GM19397 (cell line): ENCODE results near the gene WFS1.

Source experiments
- ATAC-seq: cut with Tn5 transposase; IDR thresholded peaks from one replicate; pipeline ENCODE4 v1.9.1; 2021; ENCODE audit warnings: mild to moderate bottlenecking, moderate library complexity; ENCODE audit not compliant: unreplicated experiment

Gene WFS1

DNA sequence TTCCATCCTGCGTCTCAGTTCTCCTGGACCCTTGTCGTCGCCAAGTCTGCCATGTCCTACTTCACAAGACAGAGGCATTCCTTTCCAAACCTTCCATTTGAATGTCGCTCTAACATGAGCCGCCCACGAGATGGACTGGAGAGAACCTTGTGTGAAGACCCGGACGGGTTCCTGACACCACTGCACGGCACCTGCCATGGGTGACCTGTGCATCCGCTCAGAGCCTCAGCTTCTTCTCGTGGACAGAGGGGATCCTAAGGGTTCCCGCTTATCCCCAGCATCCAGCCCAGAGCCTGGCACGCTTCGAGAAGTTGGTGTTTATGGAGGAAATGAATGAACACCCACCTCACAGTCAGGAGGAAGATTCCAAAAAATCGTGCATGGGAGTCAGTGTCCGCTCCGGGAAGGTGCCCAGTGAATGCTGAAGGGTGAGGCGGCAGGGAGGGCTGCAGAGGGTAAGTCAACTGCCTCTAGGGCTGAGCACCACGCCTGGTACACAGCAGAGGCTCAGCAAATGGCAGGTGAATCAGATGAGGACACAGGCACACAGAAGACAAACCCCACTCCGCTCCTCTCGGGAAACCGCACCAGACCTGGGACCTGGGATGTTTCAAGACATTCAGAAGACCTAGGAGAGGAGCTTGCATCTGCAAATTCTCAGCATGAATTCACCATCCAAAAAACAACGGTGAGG lies 52.6 kb downstream of the WFS1 start:
- no peak for ATAC-seq

DNA sequence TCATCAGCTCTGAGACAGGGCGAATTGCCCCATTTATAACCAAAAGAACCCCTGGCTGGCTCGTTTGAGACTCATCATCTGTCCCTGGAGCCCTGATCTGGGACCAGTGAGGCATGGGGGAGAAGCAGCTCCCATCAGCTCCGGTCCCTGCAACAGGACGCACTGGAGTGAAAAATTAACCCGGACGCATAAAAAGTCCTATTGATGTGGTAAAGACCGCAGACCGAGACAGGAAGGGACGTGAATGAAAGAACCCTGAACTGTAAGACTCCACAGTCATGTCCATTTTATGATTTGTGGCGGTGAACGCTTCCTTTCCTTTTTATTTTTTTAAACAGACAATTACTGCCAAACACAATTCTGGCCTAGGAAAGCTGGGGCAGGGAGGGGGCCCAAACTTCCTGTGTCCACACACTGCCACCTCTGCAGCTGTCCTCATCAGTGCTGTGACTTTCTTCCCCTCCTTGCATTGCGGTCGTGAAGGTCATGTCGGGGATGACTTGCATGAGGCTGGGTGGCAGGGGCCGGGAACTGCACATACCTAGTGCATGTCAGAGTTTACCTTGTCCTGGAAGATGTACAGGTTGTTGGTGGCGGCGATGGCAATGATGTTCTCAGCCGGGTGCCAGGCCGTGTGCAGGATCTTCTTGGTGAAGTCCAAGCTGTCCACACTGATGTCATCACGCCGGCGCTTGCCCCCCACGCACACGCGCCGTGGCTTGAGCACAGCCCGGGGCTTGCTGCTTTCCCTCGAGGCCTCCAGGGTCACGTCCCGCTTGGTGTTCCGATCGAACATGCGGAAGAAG lies 53.3 kb downstream of the WFS1 start:
- no peak for ATAC-seq

DNA sequence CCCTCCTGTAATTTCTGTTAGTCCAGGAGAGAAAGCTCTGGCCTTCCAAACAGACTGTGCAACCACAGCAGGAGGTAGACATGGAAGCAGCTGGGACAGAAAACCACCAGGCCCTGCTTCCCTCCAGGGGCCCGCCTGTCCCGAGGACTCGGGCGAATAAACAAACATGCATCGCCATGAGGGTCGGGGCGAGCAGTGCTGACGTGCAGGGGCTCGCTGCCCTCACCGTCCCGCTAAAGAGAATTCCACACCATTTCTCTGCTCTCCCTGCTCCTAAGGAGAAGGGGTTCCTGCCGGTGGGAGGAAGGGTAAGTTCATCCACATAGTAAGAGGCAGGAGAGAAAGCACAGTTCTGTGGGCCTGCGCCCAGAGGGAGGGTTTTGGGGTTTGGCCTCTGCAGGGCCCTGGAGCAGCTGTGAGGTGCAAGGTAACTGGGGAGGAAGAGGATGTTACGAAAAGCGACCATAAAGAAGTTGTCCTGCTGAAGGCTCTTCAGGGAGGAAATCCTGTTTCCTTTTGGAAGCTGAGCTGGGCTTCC lies 54.9 kb downstream of the WFS1 start:
- no peak for ATAC-seq

DNA sequence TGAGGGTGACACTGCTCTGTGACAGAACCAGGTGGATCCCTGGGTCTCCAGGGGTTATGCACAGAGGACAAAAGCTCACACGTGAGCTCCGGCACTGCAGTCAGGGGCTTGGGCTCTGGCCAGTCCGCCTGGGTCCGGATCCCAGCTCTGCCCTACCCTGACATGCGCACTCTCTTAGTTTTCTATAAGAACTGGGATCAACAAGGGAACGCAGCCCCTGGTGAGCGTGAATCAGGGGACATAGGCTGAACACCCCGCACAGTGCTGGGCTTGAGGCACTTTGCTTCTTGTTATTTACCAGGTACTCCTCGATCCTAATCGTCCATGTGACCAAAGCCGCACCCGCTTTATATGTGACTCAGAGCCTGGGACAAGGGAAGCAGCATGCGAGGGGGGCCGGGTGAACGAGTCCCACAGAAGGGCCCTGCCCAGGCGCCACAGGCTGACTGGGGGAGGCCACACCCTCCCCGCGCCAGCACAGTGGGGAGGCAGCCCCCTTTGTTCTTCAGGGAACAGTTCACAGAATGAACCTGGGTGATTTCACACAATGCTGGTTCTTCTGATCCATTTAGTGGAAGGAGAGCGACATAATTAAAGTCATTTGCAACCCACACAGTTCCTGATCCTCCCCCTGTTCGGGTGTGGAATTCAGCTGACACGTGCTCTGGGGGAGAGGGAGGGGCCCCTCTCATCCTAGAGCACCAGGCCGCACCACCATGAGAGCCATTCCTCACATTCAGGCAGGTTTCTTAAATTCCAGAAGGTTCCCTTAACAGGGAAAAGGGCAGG lies 55.5 kb downstream of the WFS1 start:
- ATAC-seq, result no peak

DNA sequence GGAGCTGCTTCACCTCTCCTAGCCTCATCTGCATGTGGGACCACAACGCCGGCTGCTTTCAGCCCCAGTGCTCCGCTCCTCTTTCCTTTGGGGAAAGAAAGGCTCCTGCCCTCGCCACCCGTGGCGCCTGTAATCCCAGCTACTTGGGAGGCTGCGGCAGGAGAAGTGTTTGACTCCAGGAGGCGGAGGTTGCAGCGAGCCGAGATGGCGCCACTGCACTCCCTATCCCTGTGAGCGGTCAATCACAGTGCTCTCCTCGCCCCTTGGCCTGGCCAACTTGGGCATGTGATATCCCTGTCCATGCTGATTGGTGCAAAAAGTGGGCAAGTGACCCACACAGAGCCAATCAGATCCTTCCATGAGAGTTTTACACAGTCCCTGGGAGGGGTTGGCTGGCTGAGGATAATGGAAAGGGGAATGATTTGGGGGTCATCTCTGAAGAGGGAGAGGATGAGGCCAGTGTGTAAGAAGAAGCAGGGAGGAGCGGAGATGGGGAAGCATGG lies 56.2 kb downstream of the WFS1 start:
- no peak for ATAC-seq

DNA sequence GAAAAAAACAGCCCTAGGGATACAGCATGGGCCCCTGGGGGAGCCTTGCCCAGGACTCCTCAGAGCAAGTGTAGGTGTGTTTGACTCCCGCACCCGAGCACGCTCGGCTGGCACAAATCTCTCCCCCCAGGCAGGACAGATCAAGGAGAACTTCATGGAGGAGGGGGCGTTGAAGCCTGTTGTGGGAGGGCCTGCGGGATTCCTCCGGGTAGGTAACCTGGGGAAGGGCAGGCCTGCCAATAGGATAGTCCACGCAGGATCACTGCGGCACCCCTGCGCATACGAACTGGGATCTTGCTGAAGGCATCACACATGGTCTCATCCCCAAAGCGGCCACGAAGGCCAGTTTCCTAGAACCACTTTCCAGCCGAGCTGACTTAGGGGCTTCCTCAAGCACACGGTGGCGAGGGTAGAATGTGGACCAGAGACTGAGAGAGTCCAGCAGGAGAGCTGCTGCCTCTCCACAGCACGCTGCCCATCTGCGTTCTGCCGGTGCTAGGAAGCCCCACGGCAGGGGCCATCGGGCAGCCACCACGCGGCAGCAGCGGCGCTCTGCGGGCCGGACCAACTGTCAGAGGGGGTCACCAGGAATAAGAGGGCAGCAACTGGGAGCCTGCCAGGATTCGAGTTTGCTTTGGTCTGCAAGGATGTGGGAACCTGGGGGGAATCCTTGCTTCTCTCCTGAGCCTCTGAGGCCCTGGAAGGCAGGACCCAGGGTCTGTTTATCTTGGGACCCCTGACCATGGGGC lies 56.8 kb downstream of the WFS1 start:
- no peak for ATAC-seq

DNA sequence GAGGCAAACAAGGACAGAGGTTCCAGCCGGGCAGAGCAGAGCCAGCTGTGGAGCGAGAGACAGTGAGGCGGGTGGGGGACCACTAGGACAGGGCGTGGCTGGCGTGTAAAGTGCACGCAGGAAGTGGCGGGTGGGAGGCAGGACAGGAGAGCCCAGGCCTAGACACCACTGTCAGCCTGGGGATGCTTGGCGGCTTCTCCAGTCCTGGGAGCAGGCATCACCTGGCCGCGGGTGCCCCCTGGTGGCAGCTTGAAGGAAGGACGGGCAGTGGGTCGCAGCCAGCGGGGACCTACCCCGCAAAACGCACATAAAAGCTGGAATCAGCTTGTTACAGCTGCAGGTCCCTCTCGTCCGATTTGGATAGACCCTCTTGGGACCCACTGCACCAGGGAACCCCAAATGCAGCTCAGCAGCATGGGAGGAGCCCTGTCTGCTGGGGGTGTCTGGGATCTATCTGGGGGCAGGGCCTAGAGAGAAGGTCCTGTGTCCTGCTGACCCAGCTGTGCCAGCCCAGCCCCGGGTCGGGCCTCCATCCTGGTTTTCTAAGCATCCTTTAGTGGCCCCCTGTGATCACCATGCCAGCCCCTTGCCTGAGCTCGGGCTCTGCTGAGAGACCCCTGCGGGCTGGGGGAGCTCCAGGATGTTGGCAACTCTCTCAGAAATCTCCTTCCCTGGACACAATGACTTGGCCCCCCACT lies 57.7 kb downstream of the WFS1 start:
- peak; percentile 51 for ATAC-seq

DNA sequence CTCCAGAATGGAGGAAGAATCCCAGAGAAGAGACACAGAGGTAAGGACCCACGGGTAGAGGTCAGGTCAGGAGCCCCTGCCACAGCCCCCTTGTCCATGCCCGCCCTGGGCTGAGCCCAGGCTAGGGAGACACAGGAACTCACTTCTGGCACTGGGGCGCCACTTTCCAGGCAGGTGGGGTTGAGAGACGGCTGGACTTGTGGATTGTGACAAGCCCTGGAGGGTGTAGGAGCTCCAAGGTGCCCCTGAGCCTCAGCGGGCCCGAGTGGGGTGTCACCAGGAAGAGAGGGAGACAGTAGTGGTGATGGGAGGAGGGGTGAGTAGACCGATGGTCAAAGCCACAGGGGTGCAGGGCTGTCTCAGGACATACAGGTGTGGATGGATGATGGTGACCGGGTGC lies 58.9 kb downstream of the WFS1 start:
- no peak for ATAC-seq

DNA sequence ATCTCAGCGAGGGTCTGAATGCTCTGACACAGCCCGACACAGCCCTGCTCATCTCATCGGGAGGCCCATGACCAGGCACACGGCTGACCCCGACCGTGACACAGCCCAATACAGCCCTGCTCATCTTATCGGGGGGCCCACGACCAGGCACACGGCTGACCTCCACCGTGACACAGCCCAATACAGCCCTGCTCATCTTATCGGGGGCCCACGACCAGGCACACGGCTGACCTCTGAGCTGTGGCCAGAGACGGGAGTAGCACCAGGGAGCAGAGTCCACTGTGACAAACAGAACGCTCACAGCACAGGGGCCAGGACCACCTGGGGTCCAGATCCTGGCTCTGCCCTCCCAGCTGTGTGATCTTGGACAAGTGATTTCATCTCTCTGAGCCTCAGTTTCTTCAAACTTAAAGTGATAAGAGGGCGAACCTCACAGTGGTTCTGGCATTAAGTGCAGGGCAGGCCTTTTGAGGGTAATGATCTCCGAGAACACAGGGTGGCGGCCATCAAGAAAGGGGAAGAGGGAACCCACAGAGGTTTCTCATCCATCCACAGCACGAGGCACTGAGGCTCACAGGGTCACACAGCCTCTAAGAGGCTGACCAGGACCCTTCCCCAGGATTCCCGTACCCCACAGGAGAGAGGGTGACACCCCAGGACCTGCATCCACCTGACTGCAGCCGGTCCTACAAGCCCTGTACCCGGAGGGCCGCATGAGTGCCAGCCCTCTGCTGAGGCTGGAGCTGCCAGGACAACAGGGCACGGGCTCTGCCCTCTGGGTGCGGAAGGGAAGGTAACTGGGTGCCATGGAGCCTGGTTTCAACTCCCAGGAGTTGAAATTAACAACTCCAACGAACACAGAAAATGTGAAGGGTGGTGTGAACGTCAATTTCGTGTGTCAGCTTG lies 60.1 kb downstream of the WFS1 start:
- no peak for ATAC-seq

DNA sequence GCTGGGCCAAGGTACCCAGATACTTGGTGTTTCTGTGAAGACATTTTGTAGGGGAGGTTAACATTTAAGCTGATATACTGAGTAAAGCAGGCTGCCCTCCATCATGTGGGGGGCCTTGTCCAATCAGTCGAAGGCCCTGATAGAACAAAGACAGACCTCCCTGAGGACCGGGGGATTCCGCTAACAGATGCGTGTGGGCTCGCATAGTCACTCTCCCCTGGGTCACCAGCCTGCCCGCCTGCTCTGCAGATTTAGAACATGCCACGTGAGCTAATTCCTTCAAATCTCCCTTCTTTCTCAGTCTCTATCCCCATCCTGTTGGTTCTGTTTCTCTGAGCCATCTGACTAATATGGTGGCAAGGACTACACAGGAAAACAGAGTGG lies 60.7 kb downstream of the WFS1 start:
- ATAC-seq, result no peak

DNA sequence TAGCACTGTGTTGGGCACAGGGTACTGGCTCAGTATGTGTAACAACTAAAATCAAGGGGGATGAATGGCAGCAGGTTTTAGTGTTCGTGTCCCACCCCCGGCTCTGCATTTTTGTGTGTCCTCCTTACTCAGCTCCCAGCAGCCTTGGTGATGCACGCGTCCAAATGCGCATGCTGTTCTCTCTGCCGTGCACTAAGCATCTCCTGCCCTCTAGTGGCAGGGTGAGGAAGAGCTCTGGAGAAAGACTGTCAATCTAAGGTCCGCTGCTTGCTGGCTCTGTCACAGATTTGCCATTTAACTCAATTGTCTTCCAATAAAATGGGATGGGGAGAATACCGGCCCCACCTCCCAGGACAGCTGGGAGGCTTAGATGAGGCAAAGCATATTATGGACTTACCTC lies 61.4 kb downstream of the WFS1 start:
- ATAC-seq, result no peak

DNA sequence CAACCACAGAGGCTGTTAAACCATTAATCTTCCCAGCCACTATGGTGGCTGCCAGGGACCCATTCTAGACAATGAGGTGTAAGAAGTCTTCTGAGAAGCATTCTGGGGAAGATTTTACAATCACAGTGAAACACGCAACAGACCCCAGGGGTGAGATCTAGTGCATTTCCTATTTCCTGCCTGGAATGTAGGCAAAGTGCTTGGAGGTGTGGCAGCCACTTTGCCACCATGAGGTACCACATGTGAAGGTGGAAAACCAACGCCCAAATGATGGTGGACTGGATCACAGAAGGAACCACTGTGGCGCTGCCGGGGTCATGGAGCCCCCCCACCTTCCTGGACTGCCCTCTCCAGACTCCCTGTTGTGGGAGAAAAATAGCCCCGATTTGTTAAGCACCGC lies 61.8 kb downstream of the WFS1 start:
- no peak for ATAC-seq

DNA sequence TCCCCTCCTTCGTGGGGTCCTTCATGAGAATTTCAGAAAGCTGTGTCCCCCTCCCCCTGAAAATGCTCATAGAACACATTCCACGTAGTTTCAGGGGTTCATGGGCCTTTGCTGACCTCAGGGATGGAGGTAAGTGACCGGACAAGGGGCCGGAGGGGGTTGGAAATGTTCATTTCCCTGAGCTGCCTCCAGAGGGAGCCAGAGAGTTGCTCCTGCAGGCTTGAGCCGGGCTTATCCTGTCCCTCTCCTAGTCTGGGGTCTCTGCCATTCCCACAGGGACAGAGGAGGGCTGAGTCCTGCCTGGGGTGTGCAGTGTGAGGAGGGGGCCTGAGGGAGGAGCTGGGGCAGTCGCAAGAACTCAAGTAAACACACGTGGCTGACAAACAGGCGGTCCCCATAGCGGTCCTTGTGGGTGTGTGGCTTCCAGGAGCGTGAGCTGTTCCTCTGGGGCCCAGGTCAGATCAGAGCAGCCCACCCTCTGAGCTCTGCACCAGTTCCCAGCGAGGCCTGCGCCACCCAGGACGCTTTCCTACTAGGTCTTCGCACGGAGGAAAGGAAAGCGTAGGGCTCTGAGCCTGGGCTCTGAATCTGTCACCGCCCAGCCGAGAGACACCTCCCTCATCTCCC lies 62.5 kb downstream of the WFS1 start:
- ATAC-seq, result no peak

DNA sequence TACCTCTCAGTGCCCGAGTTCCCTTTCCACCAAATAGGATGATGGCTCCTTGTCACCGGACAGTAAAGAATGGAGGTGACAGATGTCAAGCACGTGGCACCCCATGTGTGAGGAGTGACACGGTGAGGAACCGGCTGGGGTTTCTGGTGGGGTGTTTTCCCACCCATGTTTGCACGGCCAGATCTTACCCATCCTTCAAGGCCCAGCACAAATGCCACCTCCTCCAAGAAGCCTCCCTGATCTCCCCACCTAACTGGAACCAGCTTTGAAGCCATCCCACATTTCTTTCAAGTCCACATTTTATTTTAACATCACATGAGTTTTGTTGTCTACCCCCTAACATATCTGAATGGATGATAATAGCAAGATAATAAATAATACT lies 63.0 kb downstream of the WFS1 start:
- no peak for ATAC-seq

DNA sequence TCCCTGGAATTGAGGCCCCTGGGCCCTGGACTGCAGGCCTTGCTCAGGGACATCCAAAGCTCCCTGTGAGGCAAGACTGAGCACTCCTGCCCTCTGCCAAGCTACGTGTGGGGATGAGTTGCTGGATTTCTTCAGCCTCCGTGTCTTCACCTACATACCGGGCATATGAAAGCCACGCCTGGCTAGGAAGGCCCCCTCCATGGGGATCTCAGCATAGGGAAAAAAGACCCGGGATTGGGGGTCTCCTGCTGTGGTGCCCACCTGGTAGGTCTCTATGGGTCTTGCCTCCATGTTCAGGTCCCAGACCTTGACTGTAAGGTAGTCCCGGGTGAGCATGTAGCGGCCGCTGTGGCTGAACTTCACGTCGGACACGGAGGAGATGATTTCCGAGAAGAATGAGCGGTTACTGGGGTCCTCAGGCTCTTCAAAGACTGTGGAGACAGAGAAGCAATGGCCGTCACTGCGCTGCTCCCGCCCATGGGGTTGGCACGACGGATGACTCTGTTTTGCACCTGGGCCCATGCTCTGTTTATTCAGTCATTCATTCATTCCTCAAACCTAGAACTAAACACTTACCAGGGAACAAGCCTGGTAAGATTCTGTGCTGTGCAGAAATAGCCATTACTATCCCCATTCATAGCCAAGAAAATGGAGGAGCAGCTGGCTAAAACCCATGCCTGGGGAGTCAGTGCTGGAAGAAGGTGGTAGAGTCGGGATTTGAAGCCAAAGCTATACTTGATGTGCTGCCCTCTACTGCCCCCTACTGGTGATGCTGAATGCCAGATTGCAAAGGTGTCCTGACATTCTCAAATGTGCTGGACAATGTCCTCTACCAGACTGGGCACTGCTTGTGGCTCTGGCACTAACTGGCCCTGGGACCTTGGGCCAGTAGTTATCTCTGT lies 63.9 kb downstream of the WFS1 start:
- no peak for ATAC-seq

DNA sequence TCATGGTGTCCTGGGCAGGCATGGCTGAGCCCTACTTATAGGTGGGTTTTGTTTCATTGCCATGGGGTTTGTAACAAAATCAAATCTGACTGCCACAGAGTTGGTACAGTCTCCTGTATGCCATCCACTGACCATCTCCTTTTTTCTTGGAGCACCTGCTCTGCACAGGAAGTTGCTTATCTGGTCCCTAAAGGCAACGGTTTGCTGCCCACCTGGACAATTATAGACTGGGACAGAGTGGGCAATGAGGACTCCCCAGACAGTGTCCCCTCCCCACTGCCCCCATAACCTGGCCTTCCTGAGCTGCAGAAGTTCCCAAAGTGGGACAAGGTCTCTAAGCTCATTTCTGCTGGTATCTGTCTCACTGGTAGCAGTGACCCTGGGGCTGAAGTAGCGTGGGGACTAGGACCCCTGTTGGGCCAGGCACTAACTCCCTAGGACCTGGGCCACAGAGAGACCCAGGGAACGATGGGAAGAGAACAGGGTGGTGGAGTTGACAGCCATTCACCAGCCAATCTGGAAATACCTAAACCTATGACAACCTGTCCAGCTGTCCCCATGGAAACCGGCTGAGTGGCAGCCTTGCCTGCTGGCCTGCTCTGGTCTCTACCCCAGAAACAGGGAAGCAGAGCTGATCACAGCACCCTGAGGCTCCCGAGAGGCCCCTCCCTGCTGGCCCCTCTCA lies 64.7 kb downstream of the WFS1 start:
- no peak for ATAC-seq

DNA sequence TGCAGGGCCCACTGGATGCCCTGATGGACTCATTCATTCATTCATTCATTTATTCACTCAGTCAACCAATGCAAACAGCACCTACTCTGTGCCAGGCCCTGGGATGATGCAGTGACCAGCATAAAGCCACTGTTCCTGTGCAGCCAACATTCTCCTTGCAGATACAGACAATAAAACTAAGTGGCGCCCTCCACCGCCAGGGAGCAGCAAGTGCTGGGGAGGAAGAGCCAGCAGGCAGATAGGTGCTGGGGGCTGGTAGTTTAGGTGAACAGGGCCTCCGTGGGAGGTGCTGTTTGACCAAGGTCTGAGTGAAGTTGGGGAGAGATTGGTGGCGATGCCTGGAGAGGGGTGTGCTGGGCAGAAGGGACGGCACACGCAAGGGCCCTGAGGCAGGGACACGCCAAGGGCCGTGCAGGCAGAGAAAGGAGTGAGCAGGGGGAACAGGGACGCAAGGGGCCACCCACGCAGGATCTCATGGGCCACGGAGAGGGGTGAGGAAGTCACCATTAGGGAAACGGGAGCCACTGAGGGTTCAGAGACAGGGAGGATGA lies 65.5 kb downstream of the WFS1 start:
- no peak for ATAC-seq
